Spinal cord (tissue), 10 donors: Measurements from ENCODE around the gene HOXB8. TPM values are rescaled to one million over a fixed set of nuclear protein-coding genes. Genes with fewer than 3 reads are reported as not detected.

ENCODE experiments used
- DNase-seq, 6 donors: peaks; one replicate each; pipeline versions ENCODE4 v3.0.0 to v3.0.0-alpha.2; 2013 to 2015; ENCODE audit warnings: low spot score in 6 of 6, low read depth in 4 of 6
- H3K27ac ChIP-seq: one replicate; pipeline ENCODE4 v1.5.1; 2013; ENCODE audit warnings: low read depth, low read length, control low read depth
- H3K27me3 ChIP-seq: one replicate; pipeline ENCODE4 v1.6.1; 2013; ENCODE audit warnings: low read length; ENCODE audit not compliant: control insufficient read depth, insufficient read depth
- H3K36me3 ChIP-seq: one replicate; pipeline ENCODE4 v1.6.1; 2013; ENCODE audit warnings: low read length; ENCODE audit not compliant: control insufficient read depth, insufficient read depth
- H3K4me1 ChIP-seq: one replicate; pipeline ENCODE4 v1.6.1; 2013; ENCODE audit warnings: low read length; ENCODE audit not compliant: control insufficient read depth, insufficient read depth
- H3K4me3 ChIP-seq: one replicate; pipeline ENCODE4 v1.5.1; 2013; ENCODE audit warnings: low read depth, low read length, control low read depth
- H3K9me3 ChIP-seq: one replicate; pipeline ENCODE4 v1.6.1; 2013; ENCODE audit warnings: low read length; ENCODE audit not compliant: control insufficient read depth, insufficient read depth
- WGBS: methylation state at CpG from one replicate; pipeline ENCODE4 v1.1.5; 2013; ENCODE audit warnings: missing lambda C conversion rate; ENCODE audit not compliant: insufficient coverage; 5-methylcytosine and 5-hydroxymethylcytosine counted together
- polyA plus RNA-seq, 2 donors: library from polyadenylated mRNA; unstranded; fragments of 120-200 nt; gene quantifications; one replicate each; pipeline ENCODE4 v1.2.1, GENCODE V29; 2013; ENCODE audit not compliant: insufficient read length in 2 of 2
- total RNA-seq, 2 donors: library from RNA; depleted of rRNA in 1 of 2; stranded (reverse); fragments of 120-200 nt in 1 of 2; fragments of >200 nt in 1 of 2; gene quantifications; one replicate each; pipeline versions ENCODE4 v1.2.3 to v1.2.4, GENCODE V29; 2013 to 2014
- donor health status: healthy.

The HOXB8 gene
- total and polyA plus RNA-seq, 4 donors: 23.7 to 522 (median 305) TPM

DNA sequence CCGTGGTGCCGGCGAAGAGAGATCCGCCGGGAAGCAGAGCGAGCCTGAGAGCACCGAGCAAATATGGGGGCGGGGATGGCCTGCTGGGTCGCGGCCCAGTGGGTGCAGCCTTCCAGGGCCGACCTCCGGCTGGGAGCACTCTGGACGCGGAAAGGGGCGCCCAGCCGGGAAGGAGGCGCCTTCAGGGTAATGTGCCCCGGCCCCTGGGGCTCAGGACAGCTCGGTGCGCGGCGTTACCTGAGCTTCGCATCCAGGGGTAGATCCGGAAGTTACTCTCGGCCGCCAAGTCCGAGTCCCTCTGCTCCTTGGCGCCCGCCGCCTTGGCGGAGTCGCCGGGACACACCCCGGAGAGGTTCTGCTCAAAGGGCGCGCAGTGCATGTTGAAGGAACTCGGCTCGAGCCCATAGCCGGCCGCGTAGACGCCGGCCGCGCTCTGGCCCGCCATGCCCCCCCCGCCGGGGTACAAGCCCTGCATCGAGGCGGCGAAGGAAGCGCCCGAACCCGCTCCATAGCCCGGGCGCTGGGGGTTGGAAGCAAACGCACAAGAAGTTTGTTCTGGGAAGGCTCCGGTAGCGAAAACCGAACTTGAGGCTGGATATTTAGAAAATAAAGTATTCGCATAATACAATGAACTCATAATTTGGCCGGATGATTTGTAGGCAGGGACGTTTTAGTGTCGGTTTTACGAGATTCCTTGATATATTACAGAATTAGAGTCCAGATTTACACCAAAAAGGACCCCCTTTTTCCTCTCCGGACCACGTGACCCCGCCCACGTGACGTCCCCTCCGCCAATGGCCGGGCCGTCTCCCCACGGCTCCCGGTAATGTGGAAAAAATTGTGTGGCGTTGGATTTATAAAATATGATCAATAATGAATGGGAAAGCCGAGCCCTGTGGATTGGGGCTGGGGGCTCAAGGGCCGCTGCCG, 4.5 kb downstream of the HOXB8 start, which contains the start of gene HOXB7:
Gene HOXB7, minus strand, starts transcription at position 736 of the 930 bp plus-strand sequence. Its CDS starts 99 bp downstream, at position 637.
- Histone ChIP-seq H3K36me3 (peaks cover 23% of the 10 kb centered on the region), H3K27ac (peak within 1 kb of the TSS; percentile 99), H3K4me1 (peaks cover 44% of the 10 kb centered on the region), H3K9me3 (no peaks in the 10 kb centered on the region), H3K27me3 (no peaks in the 10 kb centered on the region), H3K4me3 (peak within 1 kb of the TSS; percentile 65)
- DNase-seq: peak in 4 of 6 donors; percentile 81 to 97 (median 89)
- WGBS: under 1% methylated on average over 63 of the region's 79 CpGs

DNA sequence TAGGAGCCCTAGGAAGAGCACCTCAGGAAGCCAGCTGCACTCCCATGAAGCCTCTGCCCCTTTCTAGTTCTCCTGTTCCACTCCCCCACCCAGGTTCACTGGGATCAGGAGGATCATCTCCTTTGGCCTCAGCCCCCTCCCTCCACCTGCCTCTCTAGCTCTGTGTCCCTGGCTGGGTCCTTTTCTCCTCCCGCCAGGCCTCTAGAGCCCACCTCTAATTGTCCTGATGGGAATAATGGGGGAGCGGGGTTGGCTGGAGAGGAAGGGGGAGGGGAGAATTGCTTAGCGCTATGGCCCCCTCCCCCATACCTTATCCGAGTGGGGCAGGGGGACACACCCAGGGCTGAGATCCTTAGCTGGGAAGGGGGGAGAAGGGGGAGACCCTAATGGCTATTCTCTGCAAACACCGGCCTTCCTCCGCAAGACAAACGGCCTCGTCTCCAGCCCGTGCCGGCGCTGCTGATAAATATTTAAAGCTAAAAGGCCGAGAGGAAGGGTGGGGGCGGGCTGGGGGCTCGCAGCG, 5.3 kb downstream of the HOXB8 start:
- Histone ChIP-seq H3K36me3 (peaks cover 23% of the 10 kb centered on the region), H3K27ac (peak overlapping the region; percentile 99), H3K4me1 (peaks cover 48% of the 10 kb centered on the region), H3K27me3 (no peaks in the 10 kb centered on the region), H3K9me3 (no peaks in the 10 kb centered on the region), H3K4me3 (peak overlapping the region; percentile 65)
- peak in 2 of 6 donors; percentile 35 to 92 for DNase-seq
- 3% methylated on average over 8 of the region's 15 CpGs for WGBS

DNA sequence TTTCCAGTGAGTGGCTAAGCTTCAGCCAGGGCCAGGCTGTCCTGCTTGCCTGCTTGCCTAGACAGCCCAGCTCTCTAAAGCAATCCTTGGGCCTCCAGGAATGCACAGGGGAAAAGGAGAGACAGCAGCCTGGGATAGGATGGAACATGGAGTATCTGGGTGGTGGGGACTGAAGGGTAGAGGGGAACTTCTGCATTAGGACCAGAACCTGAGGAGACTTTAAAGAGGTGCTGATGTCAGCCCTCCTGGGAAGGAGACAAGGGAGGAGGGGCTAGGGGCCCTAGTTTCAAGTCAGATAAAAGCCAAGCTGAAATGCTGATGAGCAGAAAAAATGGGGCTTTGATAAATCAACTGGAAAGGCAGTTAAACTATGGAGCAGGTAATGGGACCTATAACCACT, 6.1 kb downstream of the HOXB8 start:
- H3K4me3 ChIP-seq: peak overlapping the region; percentile 65

DNA sequence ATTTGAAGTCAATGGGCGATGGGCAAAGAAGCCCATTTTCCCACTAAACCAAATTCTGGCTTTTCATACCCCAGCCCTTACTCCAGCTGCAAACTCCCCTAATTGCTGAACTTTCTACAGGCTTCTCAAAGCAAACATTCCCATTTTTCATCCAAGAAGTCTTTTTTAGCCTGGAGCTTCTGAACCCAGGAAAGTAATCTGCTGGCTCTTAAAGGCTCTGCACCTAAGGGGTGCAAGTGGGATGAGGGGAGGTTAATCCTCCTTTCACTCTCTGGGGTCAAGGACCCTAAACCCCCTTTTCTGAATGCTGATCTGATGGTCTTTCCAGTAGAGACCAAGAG, 6.6 kb downstream of the HOXB8 start:
- no CpG with 5 or more reads among the region's 1 CpG for WGBS
- Histone ChIP-seq H3K27me3 (no peaks in the 10 kb centered on the region), H3K27ac (peak overlapping the region; percentile 99)

More for the DNA sequence above, 6.1 kb downstream of the HOXB8 start:
- peaks cover 44% of the 10 kb centered on the region for H3K4me1 ChIP-seq
- H3K36me3 ChIP-seq: peaks cover 23% of the 10 kb centered on the region
- DNase-seq: peak in 1 of 6 donors; percentile 87
- no peaks in the 10 kb centered on the region for H3K27me3 ChIP-seq
- no peaks in the 10 kb centered on the region for H3K9me3 ChIP-seq
- H3K27ac ChIP-seq: peak overlapping the region; percentile 99

DNA sequence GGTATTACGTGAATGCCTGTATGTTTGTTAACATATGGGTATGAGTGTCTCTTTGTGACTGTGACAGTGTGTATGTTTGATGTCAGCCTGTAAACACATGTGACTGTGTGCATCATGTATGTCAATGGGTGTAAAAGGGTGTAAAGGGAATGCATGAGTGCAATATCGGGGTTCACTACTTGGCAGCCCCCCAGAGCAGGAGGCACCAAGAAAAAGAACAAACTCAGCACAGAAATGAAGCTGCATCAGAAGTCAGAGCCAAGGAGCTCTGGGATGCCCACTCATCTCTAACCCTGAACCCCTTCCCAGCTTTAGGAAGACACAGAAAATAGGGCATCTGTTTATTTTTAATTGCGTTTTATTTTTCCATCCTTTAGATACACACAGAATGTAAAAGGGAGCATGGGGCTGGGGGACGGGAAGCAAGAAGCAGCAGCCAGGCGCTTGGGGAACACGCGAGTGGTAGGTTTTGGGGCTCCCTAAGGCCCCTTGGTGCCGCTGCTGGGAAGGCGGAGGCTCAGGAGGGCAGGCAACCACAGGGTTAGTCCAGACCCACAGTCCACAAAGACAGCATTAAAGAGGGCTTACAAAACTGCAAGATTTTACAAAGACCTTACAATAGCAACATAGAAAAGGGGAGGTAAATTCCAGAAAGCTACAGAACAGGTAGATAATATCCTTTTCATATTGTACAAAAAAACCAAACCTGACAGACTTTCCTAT, 8.0 kb downstream of the HOXB8 start:
- peaks cover 19% of the 10 kb centered on the region for H3K36me3 ChIP-seq
- 34% methylated on average over 4 of the region's 9 CpGs for WGBS
- no peaks in the 10 kb centered on the region for H3K9me3 ChIP-seq
- peaks cover 50% of the 10 kb centered on the region for H3K4me1 ChIP-seq
- peak overlapping the region; percentile 94 for H3K4me3 ChIP-seq
- peak overlapping the region; percentile 99 for H3K27ac ChIP-seq
- H3K27me3 ChIP-seq: no peaks in the 10 kb centered on the region
- DNase-seq: peak in 1 of 6 donors; percentile 73

More for the DNA sequence above, 6.6 kb downstream of the HOXB8 start:
- no peaks in the 10 kb centered on the region for H3K9me3 ChIP-seq
- H3K4me1 ChIP-seq: peaks cover 44% of the 10 kb centered on the region
- H3K4me3 ChIP-seq: peak overlapping the region; percentile 65
- peak in 2 of 6 donors; percentile 29 to 70 for DNase-seq
- peaks cover 23% of the 10 kb centered on the region for H3K36me3 ChIP-seq

DNA sequence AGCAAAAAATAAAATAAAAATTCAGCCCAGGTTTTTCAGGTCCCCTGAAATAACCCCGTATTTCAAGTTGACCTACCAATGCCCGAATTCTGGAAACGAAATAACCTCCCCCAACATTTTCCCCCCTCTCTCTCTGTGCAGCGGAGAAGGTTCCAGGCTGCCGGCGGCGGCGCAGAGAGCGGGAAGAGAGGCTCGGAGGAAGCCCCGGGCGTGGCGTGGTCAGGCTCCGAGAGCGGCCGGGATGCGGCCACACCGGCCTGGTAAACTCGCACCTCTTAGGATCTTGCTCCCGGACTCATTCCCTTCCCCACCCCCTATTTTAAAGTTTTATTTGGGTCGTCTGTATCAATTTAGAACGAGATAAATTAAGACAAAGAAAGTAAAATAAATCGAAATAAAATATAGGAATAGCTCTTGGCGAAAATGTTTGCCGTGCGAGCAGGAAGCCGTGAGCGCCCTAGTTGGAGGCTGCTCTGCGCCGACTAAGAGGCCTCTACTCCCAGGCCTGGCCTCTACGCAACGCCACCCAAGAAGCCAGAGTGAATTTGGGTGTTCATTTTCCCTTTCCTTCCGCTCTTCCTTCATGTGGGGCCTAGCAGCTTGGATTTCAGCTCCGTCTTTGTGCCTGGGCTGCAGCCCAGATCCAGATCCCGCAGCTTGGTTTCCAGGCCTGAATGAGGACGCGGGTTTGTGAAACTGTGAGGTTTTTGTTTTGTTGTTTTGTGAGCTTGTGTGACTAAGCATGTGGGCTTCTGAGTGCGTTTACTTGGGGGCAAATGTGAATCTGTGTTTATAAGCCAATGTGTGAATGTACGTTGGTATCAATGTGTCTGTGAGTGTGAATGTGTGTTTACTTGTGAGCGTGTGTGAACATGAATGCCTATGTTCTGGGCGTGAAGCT, 8.9 kb downstream of the HOXB8 start:
- no peaks in the 10 kb centered on the region for H3K27me3 ChIP-seq
- H3K9me3 ChIP-seq: no peaks in the 10 kb centered on the region
- peaks cover 14% of the 10 kb centered on the region for H3K36me3 ChIP-seq
- DNase-seq: peak in 2 of 6 donors; percentile 72 to 76
- H3K4me3 ChIP-seq: peak overlapping the region; percentile 94
- WGBS: 17% methylated on average over 24 of the region's 41 CpGs
- H3K4me1 ChIP-seq: peaks cover 51% of the 10 kb centered on the region
- H3K27ac ChIP-seq: peak overlapping the region; percentile 99

DNA sequence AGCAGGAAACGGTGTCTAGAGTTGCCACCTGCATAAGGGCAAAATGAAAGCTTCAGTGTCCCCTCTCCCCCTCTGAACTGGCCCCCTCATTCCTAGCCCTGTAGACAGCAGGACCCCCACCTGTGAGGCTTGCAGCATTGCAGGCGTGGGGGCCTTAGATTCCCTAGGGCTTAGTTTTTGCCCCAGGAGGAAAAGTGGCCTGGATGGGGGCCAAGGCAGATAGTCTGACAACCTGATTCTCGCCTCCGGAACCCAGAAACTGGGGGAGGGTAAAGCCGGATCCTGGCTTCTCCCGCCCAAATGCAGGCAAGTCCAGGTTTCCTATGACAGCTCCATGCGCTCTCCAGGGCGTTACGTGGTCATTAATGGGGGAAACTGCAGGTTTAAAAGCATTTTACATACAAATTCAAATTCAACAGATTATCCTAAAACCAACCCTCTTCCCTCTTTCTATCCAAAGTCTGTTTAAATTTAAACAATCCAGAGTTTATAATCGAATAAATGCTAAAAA, 9.6 kb downstream of the HOXB8 start:
- Histone ChIP-seq H3K4me3 (peak overlapping the region; percentile 94), H3K27me3 (no peaks in the 10 kb centered on the region), H3K36me3 (peaks cover 10% of the 10 kb centered on the region), H3K27ac (peak overlapping the region; percentile 99), H3K4me1 (peaks cover 52% of the 10 kb centered on the region), H3K9me3 (no peaks in the 10 kb centered on the region)
- 30% methylated on average over 5 of the region's 10 CpGs for WGBS
- DNase-seq: peak in 1 of 6 donors; percentile 69

DNA sequence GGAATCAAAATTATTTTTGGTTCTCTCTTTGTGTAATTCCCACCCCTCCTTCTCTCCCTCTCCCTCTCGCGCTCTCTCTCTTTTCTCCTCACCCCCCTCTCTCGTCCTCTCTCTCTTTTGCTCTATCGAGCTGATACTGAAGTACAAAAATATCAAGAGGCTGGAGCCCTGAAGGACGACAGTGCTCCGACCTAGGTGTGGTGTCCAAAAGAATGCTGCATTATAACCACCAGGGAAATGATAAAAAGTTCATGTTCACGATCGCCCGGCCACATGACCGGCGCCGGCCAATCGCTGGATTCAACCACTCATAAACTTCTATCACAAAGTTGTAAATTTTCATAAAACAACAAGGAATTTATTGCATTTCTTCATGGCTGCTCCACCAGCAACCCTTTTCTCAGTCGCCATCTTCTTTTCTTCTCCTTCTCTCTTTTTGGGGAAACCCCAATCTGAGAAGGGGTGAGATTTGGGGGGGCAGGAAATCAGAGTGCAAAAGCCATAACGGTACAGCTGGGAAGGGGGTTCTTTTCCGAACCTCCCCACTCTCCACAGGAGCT, 10.2 kb downstream of the HOXB8 start, which contains the start of gene HOXB6:
Gene HOXB6, minus strand, starts transcription at position 217 of the 560 bp plus-strand sequence. CDS start 6,836 bp downstream, outside the sequence.
- peaks cover 7% of the 10 kb centered on the region for H3K36me3 ChIP-seq
- peak within 1 kb of the TSS; percentile 99 for H3K27ac ChIP-seq
- no peaks in the 10 kb centered on the region for H3K9me3 ChIP-seq
- peaks cover 57% of the 10 kb centered on the region for H3K4me1 ChIP-seq
- DNase-seq: peak in 2 of 6 donors; percentile 83 to 85
- H3K4me3 ChIP-seq: peak within 1 kb of the TSS; percentile 94
- no peaks in the 10 kb centered on the region for H3K27me3 ChIP-seq
- 7% methylated on average over 9 of the region's 16 CpGs for whole genome bisulfite sequencing
